Measurements from ENCODE around the gene TBCA. TPM values are rescaled to one million over a fixed set of nuclear protein-coding genes. Genes with fewer than 3 reads are reported as not detected.

TBCA gene
- total RNA-seq, 1 experiment from 2014 or later: 163 TPM

GRCh38 chr5:77658662-77659061 lies 117.5 kb downstream of the TBCA start:
- DNase-seq (ENCODE audit: low read depth): no peak
- in situ Hi-C loops (cut with HindIII; ENCODE audit: low pct_unique_long_range_greater_than_20kb, low sequenced_read_pairs): no loop called here

GRCh38 chr5:77651343-77651742 lies 124.8 kb downstream of the TBCA start:
- no peak for DNase-seq (ENCODE audit: low read depth)
- in situ Hi-C loops (cut with HindIII; ENCODE audit: low pct_unique_long_range_greater_than_20kb, low sequenced_read_pairs): no loop called here

GRCh38 chr5:77650686-77651085 lies 125.5 kb downstream of the TBCA start:
- no peak for DNase-seq (ENCODE audit: low read depth)
- in situ Hi-C loops (cut with HindIII; ENCODE audit: low pct_unique_long_range_greater_than_20kb, low sequenced_read_pairs): no loop called here

GRCh38 chr5:77649776-77650175 lies 126.4 kb downstream of the TBCA start:
- DNase-seq (ENCODE audit: low read depth): no peak
- in situ Hi-C loops (cut with HindIII; ENCODE audit: low pct_unique_long_range_greater_than_20kb, low sequenced_read_pairs): no loop called here

GRCh38 chr5:77645995-77646639 lies 130.0 kb downstream of the TBCA start:
- no peak for DNase-seq (ENCODE audit: low read depth)
- in situ Hi-C loops (cut with HindIII; ENCODE audit: low pct_unique_long_range_greater_than_20kb, low sequenced_read_pairs): no loop called here

- in situ Hi-C loops (cut with HindIII; ENCODE audit: low pct_unique_long_range_greater_than_20kb, low sequenced_read_pairs): no loop called here
- DNase-seq (ENCODE audit: low read depth): peak; percentile 31
Measured at GRCh38 chr5:77645158-77645994, 130.8 kb downstream of the TBCA start.

GRCh38 chr5:77644371-77645157 lies 131.6 kb downstream of the TBCA start:
- in situ Hi-C loops (cut with HindIII; ENCODE audit: low pct_unique_long_range_greater_than_20kb, low sequenced_read_pairs): no loop called here
- DNase-seq (ENCODE audit: low read depth): no peak

- in situ Hi-C loops (cut with HindIII; ENCODE audit: low pct_unique_long_range_greater_than_20kb, low sequenced_read_pairs): no loop called here
- no peak for DNase-seq (ENCODE audit: low read depth)
Measured at GRCh38 chr5:77643654-77644370, 132.3 kb downstream of the TBCA start.

GRCh38 chr5:77642738-77643653 lies 133.1 kb downstream of the TBCA start:
- in situ Hi-C loops (cut with HindIII; ENCODE audit: low pct_unique_long_range_greater_than_20kb, low sequenced_read_pairs): no loop called here
- no peak for DNase-seq (ENCODE audit: low read depth)

- in situ Hi-C loops (cut with HindIII; ENCODE audit: low pct_unique_long_range_greater_than_20kb, low sequenced_read_pairs): no loop called here
- DNase-seq (ENCODE audit: low read depth): no peak
Measured at GRCh38 chr5:77641963-77642737, 134.0 kb downstream of the TBCA start.

GRCh38 chr5:77641397-77641943 lies 134.7 kb downstream of the TBCA start:
- DNase-seq (ENCODE audit: low read depth): no peak
- in situ Hi-C loops (cut with HindIII; ENCODE audit: low pct_unique_long_range_greater_than_20kb, low sequenced_read_pairs): no loop called here

Other genes with a start within 250 kb of the TBCA start
- gene OTP, start 137.6 kb downstream of the TBCA start, total RNA-seq (2014; rRNA removed; shearing (Covaris generic); ENCODE audit: low replicate concordance): not detected in 2 replicates

All from Caki2 (cell line).